ENCODE results near the gene ZFYVE9. TPM values are rescaled to one million over a fixed set of nuclear protein-coding genes. Genes with fewer than 3 reads are reported as not detected.

The ZFYVE9 gene
- total RNA-seq, 4 donors from 2014 or later = 29.5 to 60.4 (median 33.2) TPM

- Histone ChIP-seq H3K4me3 (no peak overlapping the region), H3K9me3 (no peaks in the 10 kb centered on the region), H3K27ac (no peak overlapping the region), H3K4me1 (peaks cover 7% of the 10 kb centered on the region), H3K36me3 (no peaks in the 10 kb centered on the region), H3K27me3 (no peaks in the 10 kb centered on the region)
- no peak for DNase-seq (ENCODE audit: low spot score in 2 of 2)
- no peak for TF ChIP-seq CTCF (IDR thresholded peaks at IDR 0.05)
- no peak for TF ChIP-seq POLR2A (IDR thresholded peaks at IDR 0.05)
- no peak for TF ChIP-seq EP300 (IDR thresholded peaks at IDR 0.05)
- no peak for TF ChIP-seq POLR2AphosphoS5 (IDR thresholded peaks at IDR 0.05)
Measured at GRCh38 chr1:52153010-52153409, 11.1 kb downstream of the ZFYVE9 start.

GRCh38 chr1:52153898-52154297 lies 12.0 kb downstream of the ZFYVE9 start:
- no peak for TF ChIP-seq POLR2A (IDR thresholded peaks at IDR 0.05)
- Histone ChIP-seq H3K4me1 (peaks cover 7% of the 10 kb centered on the region), H3K4me3 (no peak overlapping the region), H3K36me3 (no peaks in the 10 kb centered on the region), H3K9me3 (no peaks in the 10 kb centered on the region), H3K27me3 (no peaks in the 10 kb centered on the region), H3K27ac (no peak overlapping the region)
- DNase-seq (ENCODE audit: low spot score in 2 of 2) = no peak

- 61% methylated on average over 3 of the region's 3 CpGs for WGBS
Measured at GRCh38 chr1:52156460-52156859, 14.6 kb downstream of the ZFYVE9 start.

GRCh38 chr1:52157582-52157981 lies 15.7 kb downstream of the ZFYVE9 start:
- no peaks in the 10 kb centered on the region for H3K27me3 ChIP-seq
- H3K36me3 ChIP-seq = no peaks in the 10 kb centered on the region
- DNase-seq (ENCODE audit: low spot score in 2 of 2) = no peak
- 100% methylated on average over 2 of the region's 2 CpGs for WGBS
- no peak for TF ChIP-seq CTCF (IDR thresholded peaks at IDR 0.05)
- no peak for TF ChIP-seq POLR2AphosphoS5 (IDR thresholded peaks at IDR 0.05)
- no peak for TF ChIP-seq POLR2A (IDR thresholded peaks at IDR 0.05)
- no peak for TF ChIP-seq EP300 (IDR thresholded peaks at IDR 0.05)
- peaks cover 6% of the 10 kb centered on the region for H3K4me1 ChIP-seq
- no peak overlapping the region for H3K27ac ChIP-seq
- H3K4me3 ChIP-seq = no peak overlapping the region
- H3K9me3 ChIP-seq = no peaks in the 10 kb centered on the region

More at GRCh38 chr1:52156460-52156859, 14.6 kb downstream of the ZFYVE9 start:
- Histone ChIP-seq H3K27ac (no peak overlapping the region), H3K9me3 (no peaks in the 10 kb centered on the region), H3K27me3 (no peaks in the 10 kb centered on the region), H3K36me3 (no peaks in the 10 kb centered on the region), H3K4me1 (peaks cover 7% of the 10 kb centered on the region), H3K4me3 (no peak overlapping the region)
- no peak for DNase-seq (ENCODE audit: low spot score in 2 of 2)
- TF ChIP-seq POLR2A (IDR thresholded peaks at IDR 0.05) = no peak
- no peak for TF ChIP-seq CTCF (IDR thresholded peaks at IDR 0.05)
- no peak for TF ChIP-seq POLR2AphosphoS5 (IDR thresholded peaks at IDR 0.05)
- no peak for TF ChIP-seq EP300 (IDR thresholded peaks at IDR 0.05)

GRCh38 chr1:52158218-52158617 lies 16.3 kb downstream of the ZFYVE9 start:
- no peak overlapping the region for H3K27ac ChIP-seq
- DNase-seq (ENCODE audit: low spot score in 2 of 2) = no peak
- no peaks in the 10 kb centered on the region for H3K27me3 ChIP-seq
- TF ChIP-seq CTCF (IDR thresholded peaks at IDR 0.05) (no peak), EP300 (IDR thresholded peaks at IDR 0.05) (no peak), POLR2AphosphoS5 (IDR thresholded peaks at IDR 0.05) (no peak), POLR2A (IDR thresholded peaks at IDR 0.05) (no peak)
- no peaks in the 10 kb centered on the region for H3K9me3 ChIP-seq
- peaks cover 2% of the 10 kb centered on the region for H3K4me1 ChIP-seq
- H3K4me3 ChIP-seq = no peak overlapping the region
- WGBS = 93% methylated on average over 4 of the region's 4 CpGs
- H3K36me3 ChIP-seq = no peaks in the 10 kb centered on the region

All from suprapubic skin (tissue), 4 donors.